Right lobe of liver (tissue), 6 donors: ENCODE results near the gene ANKRD11. TPM values are rescaled to one million over a fixed set of nuclear protein-coding genes. Genes with fewer than 3 reads are reported as not detected.

Experiments used
- ATAC-seq, 4 donors: fragments of 200-7000 bp; cut with Tn5 transposase; one replicate each; pipeline ENCODE4 v1.9.1; 2020; ENCODE audit warnings: mild to moderate bottlenecking in 4 of 4, moderate library complexity in 4 of 4
- DNase-seq, 3 donors: peaks; one replicate each; pipeline ENCODE4 v3.0.0-alpha.2; 2020
- H3K27ac ChIP-seq, 3 donors: fragments of 200-600 bp; one replicate each; pipeline ENCODE4 v1.8.0; 2022
- H3K27me3 ChIP-seq, 2 donors: fragments of 200-600 bp; one replicate each; pipeline ENCODE4 v1.8.0; 2022
- H3K36me3 ChIP-seq, 4 donors: fragments of 200-600 bp; sonication (generic) in 1 of 4; one replicate each; pipeline versions ENCODE4 v1.5.1 to v1.8.0; 2017 to 2022; ENCODE audit warnings: control low read depth in 1 of 4
- H3K4me1 ChIP-seq, 4 donors: fragments of 200-600 bp; sonication (generic) in 1 of 4; one replicate each; pipeline versions ENCODE4 v1.5.1 to v1.8.0; 2017 to 2022; ENCODE audit warnings: control low read depth in 1 of 4
- H3K4me3 ChIP-seq, 3 donors: fragments of 200-600 bp; one replicate each; pipeline ENCODE4 v1.8.0; 2022
- H3K9me3 ChIP-seq, 4 donors: fragments of 200-600 bp; sonication (generic) in 1 of 4; one replicate each; pipeline versions ENCODE4 v1.5.1 to v1.8.0; 2017 to 2022; ENCODE audit warnings: control low read depth in 1 of 4
- POLR2A ChIP-seq: fragments of 450-650 bp; IDR thresholded peaks from one replicate; pipeline ENCODE4 v1.6.1; 2017; ENCODE audit warnings: antibody characterized with exemption, mild to moderate bottlenecking
- WGBS: methylation state at CpG from one replicate; pipeline ENCODE4 v1.1.6; 2018; ENCODE audit warnings: low coverage, low lambda C conversion rate; ENCODE audit not compliant: insufficient coverage; ENCODE audit errors: missing lambda C conversion rate; 5-methylcytosine and 5-hydroxymethylcytosine counted together
- intact Hi-C, 2 donors: fragments of 100-400 bp; cut with DNase I; formaldehyde crosslinking; loops; one replicate each; pipeline versions ENCODE4 v1.11.2 to v1.14.1; 2022
- total RNA-seq, 6 experiments: library from RNA; depleted of rRNA in 2 of 6; stranded (reverse); fragments of >200 nt in 2 of 6; fragmentation: NEBNext Ultra II Directional in 3 of 6; extraction: Animal tissue kit (Norgen Biotek cat#: 25700) in 3 of 6; gene quantifications; one replicate each; pipeline versions ENCODE4 v1.1.0 to v1.2.4, GENCODE V29; 2016 to 2023
- TF ChIP-seq, protein P1 (sequence below), 4 donors: fragments of 200-600 bp in 3 of 4; fragments of 450-650 bp in 1 of 4; IDR thresholded peaks; one replicate each; pipeline versions ENCODE4 v1.5.1 to v1.8.0; 2016 to 2022; ENCODE audit warnings: antibody characterized with exemption in 4 of 4, mild to moderate bottlenecking in 2 of 4
- donor health status: DM: no; HTN: yes; CAD: no.
- donor health status: DM: no; HTN: no; CAD: no.
- donor health status: DM: no; HTN: no; CAD: no.
- donor health status: DM: no; HTN: yes; CAD: no.
- donor health status: DM: no; HTN: yes; CAD: no.

Gene ANKRD11
- total RNA-seq, 6 experiments from 2014 or later = 26.2 to 65.8 (median 41.6) TPM

DNA sequence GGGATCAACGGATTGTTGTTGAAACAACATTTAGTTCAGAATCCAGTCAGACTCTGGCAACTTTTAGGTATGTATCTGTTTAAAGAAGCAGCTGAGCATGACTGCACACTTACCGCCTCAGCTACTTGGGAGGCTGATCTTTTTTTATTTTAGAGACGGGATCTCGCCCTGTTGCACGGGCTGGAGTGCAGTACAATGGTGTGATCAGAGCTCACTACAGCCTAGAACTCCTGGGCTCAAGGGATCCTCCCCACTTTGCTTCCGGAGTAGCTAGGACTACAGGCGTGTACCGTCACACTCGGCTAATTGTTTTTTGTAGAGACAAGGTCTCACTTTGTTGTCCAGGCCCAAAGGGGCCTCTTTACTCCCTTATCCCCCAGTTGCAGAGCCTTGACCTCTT, 20.2 kb upstream of the ANKRD11 start:
- ATAC-seq = no peak
- H3K27me3 ChIP-seq = no peaks in the 10 kb centered on the region
- H3K9me3 ChIP-seq = no peaks in the 10 kb centered on the region
- H3K4me1 ChIP-seq = peaks cover 0 to 28% (median 10%) of the 10 kb centered on the region in 4 donors
- intact Hi-C loops = loop anchor here in 1 of 2 donors (10.0 kb wide), 1 partner anchor 176 kb away; no protein-coding TSS in a partner anchor
- H3K27ac ChIP-seq = no peak overlapping the region
- TF ChIP-seq, protein P1, sequence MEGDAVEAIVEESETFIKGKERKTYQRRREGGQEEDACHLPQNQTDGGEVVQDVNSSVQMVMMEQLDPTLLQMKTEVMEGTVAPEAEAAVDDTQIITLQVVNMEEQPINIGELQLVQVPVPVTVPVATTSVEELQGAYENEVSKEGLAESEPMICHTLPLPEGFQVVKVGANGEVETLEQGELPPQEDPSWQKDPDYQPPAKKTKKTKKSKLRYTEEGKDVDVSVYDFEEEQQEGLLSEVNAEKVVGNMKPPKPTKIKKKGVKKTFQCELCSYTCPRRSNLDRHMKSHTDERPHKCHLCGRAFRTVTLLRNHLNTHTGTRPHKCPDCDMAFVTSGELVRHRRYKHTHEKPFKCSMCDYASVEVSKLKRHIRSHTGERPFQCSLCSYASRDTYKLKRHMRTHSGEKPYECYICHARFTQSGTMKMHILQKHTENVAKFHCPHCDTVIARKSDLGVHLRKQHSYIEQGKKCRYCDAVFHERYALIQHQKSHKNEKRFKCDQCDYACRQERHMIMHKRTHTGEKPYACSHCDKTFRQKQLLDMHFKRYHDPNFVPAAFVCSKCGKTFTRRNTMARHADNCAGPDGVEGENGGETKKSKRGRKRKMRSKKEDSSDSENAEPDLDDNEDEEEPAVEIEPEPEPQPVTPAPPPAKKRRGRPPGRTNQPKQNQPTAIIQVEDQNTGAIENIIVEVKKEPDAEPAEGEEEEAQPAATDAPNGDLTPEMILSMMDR (IDR thresholded peaks at IDR 0.05) = no peak
- TF ChIP-seq POLR2A = no peak
- H3K36me3 ChIP-seq = peaks cover 5 to 41% (median 12%) of the 10 kb centered on the region in 4 donors
- no peak for DNase-seq
- no peak overlapping the region for H3K4me3 ChIP-seq
- 92% methylated on average over 5 of the region's 9 CpGs for WGBS

DNA sequence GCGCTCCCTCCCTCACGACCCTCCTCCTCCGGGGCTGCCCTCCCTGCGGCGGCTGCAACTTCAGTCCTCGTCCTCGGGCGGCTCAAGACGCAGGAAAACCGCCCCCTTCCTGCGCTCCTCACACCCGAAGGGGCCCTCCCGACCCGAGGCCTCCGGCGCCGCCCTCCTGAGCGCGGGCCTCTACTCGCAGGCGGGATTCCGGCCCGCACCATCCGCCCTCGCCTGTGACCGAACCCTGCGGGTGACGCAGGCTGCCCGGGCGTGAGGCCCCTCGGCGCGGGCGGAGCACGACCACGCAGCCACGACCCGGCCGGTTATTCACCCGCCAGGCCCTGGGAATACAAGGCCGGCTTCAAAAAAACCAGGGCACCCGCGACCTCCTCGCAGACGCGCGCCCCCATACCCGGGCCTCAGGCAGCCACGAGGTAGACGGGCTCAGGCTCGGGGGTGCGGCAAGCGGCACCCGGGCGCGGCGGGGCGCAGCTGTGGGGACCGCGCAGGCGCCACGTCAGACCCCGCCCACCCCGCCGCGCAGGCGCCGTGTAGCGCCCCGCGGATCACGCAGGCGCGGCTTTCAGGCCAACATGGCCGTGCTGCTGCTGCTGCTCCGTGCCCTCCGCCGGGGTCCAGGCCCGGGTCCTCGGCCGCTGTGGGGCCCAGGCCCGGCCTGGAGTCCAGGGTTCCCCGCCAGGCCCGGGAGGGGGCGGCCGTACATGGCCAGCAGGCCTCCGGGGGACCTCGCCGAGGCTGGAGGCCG, 17.7 kb upstream of the ANKRD11 start, which contains the start of gene SPG7:
SPG7 (plus strand) TSS at position 570 of the 757 bp plus-strand sequence; CDS start at position 585, 15 bp downstream.
- Histone ChIP-seq H3K4me3 (peak within 1 kb of the TSS; percentile 59 to 89 (median 84)), H3K4me1 (peaks cover 2 to 35% (median 13%) of the 10 kb centered on the region in 4 donors), H3K9me3 (no peaks in the 10 kb centered on the region), H3K36me3 (peaks cover 5 to 26% (median 10%) of the 10 kb centered on the region in 4 donors), H3K27ac (peak within 1 kb of the TSS; percentile 81 to 93 (median 86)), H3K27me3 (no peaks in the 10 kb centered on the region)
- TF ChIP-seq POLR2A = peak; percentile 94
- TF ChIP-seq, protein P1 (IDR thresholded peaks at IDR 0.05) = no peak
- intact Hi-C loops = no loop called here
- DNase-seq = peak; percentile 86 to 87 (median 87)
- ATAC-seq = peak; percentile 79 to 85 (median 82)
- WGBS = 0% methylated on average over 13 of the region's 90 CpGs

DNA sequence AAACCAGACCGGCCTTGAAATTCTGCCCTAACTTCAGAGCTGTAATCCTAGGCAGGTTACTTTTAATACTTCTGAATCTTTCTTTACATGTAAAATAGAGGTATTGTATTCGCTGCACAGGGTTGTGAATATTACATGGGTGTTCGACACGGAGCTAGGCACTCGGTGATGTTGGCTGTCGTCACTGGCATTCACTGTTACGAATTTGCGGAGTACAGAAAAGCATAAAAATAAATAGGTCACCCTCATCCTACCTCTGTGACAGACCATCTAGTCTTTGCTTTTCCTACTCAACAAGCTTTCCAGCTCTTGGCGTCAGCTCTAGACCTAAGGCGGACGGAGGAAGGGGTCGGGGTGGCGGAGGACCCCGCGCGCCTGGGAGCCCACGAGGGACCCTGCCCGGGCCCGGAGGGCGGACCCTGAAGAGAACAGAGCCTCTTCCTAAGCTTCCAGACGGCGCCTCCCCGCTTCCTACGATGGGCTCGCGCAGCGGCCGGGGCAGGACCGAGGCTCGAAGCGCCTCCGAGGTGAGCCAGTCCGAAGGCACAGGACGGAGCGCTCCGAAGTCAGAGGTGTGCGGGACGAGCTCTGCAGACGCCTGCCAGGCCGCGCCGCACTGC, 17.0 kb upstream of the ANKRD11 start:
- H3K4me1 ChIP-seq = peaks cover 2 to 35% (median 13%) of the 10 kb centered on the region in 4 donors
- WGBS = 18% methylated on average over 15 of the region's 42 CpGs
- DNase-seq = no peak

DNA sequence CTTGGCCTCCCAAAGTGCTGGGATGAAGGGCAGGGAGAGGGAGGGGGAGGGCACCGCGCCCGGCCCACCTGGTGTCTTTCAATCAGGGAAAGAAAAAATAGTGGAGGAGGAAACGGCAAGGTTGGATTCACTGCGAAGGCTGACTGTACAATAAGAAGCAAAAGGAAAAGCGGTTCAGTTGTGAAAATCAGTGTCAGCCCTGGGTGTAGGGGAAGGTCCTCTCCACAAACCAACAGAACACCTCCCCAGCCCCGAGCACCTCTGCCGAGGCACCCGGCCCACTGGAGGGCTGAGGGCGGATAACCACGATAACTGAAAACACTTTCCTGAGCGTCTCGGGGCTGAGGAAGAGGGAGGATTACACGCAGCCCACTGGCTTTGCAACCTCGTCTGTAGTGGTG, 16.4 kb upstream of the ANKRD11 start:
- Histone ChIP-seq H3K9me3 (no peaks in the 10 kb centered on the region), H3K36me3 (peaks cover 5 to 16% (median 6%) of the 10 kb centered on the region in 4 donors), H3K4me3 (peak overlapping the region in 2 of 3 donors; percentile 59 to 89), H3K4me1 (peaks cover 2 to 35% (median 13%) of the 10 kb centered on the region in 4 donors), H3K27me3 (no peaks in the 10 kb centered on the region), H3K27ac (peak overlapping the region in 2 of 3 donors; percentile 86 to 93)
- DNase-seq (no peak), ATAC-seq (no peak)
- no peak for TF ChIP-seq POLR2A
- TF ChIP-seq, protein P1 (IDR thresholded peaks at IDR 0.05) = no peak
- intact Hi-C loops = no loop called here
- WGBS = 70% methylated on average over 7 of the region's 15 CpGs

More for the DNA sequence above, 17.0 kb upstream of the ANKRD11 start:
- intact Hi-C loops = no loop called here
- peaks cover 5 to 21% (median 8%) of the 10 kb centered on the region in 4 donors for H3K36me3 ChIP-seq
- no peaks in the 10 kb centered on the region for H3K27me3 ChIP-seq
- TF ChIP-seq, protein P1 (IDR thresholded peaks at IDR 0.05) = no peak
- no peak for TF ChIP-seq POLR2A
- H3K4me3 ChIP-seq = peak overlapping the region; percentile 59 to 89 (median 84)
- peak overlapping the region; percentile 81 to 93 (median 86) for H3K27ac ChIP-seq
- H3K9me3 ChIP-seq = no peaks in the 10 kb centered on the region
- peak in 3 of 4 donors; percentile 5 to 28 (median 25) for ATAC-seq
